Measurements from ENCODE around the gene CHRFAM7A.
"Not testable (repeated sequence)": the region's sequence is repeated elsewhere in the genome, so short reads cannot be mapped to it uniquely, and the experiment has no call there.

GRCh38 chr15:30367246-30367645 lies 26.1 kb downstream of the CHRFAM7A start:
- not testable (repeated sequence) for TF ChIP-seq CTCF (IDR thresholded peaks at IDR 0.05); YY1 (IDR thresholded peaks at IDR 0.05; ENCODE audit: low read depth); RXRA (IDR thresholded peaks at IDR 0.05; ENCODE audit: borderline replicate concordance, low read depth); RFX5 (IDR thresholded peaks at IDR 0.05; ENCODE audit: low read length); MAX (IDR thresholded peaks at IDR 0.05; ENCODE audit: low read depth); EZH2phosphoT487 (IDR thresholded peaks at IDR 0.05; ENCODE audit: borderline replicate concordance, low read depth); GABPA (IDR thresholded peaks at IDR 0.05; ENCODE audit: low read depth); ELF1 (IDR thresholded peaks at IDR 0.05); SIN3A (IDR thresholded peaks at IDR 0.05; ENCODE audit: borderline replicate concordance, low read depth, low read length); EP300 (IDR thresholded peaks at IDR 0.05; ENCODE audit: borderline replicate concordance in 1 of 2, low read depth in 1 of 2, low read length in 1 of 2); SMC3 (IDR thresholded peaks at IDR 0.05; ENCODE audit: low read depth, low read length)
- TF ChIP-seq, protein P1, sequence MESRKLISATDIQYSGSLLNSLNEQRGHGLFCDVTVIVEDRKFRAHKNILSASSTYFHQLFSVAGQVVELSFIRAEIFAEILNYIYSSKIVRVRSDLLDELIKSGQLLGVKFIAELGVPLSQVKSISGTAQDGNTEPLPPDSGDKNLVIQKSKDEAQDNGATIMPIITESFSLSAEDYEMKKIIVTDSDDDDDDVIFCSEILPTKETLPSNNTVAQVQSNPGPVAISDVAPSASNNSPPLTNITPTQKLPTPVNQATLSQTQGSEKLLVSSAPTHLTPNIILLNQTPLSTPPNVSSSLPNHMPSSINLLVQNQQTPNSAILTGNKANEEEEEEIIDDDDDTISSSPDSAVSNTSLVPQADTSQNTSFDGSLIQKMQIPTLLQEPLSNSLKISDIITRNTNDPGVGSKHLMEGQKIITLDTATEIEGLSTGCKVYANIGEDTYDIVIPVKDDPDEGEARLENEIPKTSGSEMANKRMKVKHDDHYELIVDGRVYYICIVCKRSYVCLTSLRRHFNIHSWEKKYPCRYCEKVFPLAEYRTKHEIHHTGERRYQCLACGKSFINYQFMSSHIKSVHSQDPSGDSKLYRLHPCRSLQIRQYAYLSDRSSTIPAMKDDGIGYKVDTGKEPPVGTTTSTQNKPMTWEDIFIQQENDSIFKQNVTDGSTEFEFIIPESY (IDR thresholded peaks at IDR 0.05; ENCODE audit: borderline replicate concordance, low read depth), result not testable (repeated sequence)
- TF ChIP-seq, protein P2, sequence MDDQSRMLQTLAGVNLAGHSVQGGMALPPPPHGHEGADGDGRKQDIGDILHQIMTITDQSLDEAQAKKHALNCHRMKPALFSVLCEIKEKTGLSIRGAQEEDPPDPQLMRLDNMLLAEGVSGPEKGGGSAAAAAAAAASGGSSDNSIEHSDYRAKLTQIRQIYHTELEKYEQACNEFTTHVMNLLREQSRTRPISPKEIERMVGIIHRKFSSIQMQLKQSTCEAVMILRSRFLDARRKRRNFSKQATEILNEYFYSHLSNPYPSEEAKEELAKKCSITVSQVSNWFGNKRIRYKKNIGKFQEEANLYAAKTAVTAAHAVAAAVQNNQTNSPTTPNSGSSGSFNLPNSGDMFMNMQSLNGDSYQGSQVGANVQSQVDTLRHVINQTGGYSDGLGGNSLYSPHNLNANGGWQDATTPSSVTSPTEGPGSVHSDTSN (IDR thresholded peaks at IDR 0.05), result not testable (repeated sequence)
- TF ChIP-seq, protein P3, sequence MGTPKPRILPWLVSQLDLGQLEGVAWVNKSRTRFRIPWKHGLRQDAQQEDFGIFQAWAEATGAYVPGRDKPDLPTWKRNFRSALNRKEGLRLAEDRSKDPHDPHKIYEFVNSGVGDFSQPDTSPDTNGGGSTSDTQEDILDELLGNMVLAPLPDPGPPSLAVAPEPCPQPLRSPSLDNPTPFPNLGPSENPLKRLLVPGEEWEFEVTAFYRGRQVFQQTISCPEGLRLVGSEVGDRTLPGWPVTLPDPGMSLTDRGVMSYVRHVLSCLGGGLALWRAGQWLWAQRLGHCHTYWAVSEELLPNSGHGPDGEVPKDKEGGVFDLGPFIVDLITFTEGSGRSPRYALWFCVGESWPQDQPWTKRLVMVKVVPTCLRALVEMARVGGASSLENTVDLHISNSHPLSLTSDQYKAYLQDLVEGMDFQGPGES (IDR thresholded peaks at IDR 0.05; ENCODE audit: low read depth, low read length), result not testable (repeated sequence)
